22Rv1 (cell line): ENCODE data around the gene DHH.

Experiments used
- CTCF ChIP-seq: fragments of 450-650 bp; IDR thresholded peaks from 2 replicates; pipeline ENCODE4 v1.5.1; 2017; ENCODE audit warnings: mild to moderate bottlenecking
- ZFX ChIP-seq: fragments of 450-650 bp; IDR thresholded peaks from 2 replicates; pipeline ENCODE4 v1.6.1; 2017; ENCODE audit warnings: antibody characterized with exemption, borderline replicate concordance

DNA sequence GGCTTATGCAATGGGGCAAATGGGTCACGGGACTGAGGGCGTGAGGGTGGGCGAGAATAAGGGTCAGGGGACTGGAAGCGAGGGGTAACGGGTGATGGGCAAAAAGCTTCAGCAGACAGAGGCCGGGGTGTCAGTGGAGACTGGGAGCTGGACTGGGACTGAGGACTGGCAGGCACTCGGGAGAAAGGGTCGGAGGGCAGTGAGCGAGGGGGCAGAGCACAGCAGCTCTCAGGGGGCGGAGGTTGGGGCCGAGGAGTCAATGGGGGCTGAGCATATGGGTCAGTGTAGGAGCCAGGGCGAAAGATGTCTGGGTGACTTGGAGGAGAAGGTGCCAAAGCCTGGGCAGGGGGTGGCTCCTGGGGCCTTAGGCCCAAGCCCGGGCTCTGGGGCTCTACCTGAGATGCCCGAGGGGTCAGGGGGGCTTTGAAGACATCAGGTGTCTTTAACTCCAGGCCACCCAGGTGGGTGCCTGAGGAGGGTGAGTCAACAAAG lies 54.2 kb downstream of the DHH start:
- TF ChIP-seq CTCF (no peak), ZFX (no peak)
